HepG2 (cell line): ENCODE results near the gene MRFAP1. TPM values are rescaled to one million over a fixed set of nuclear protein-coding genes. Genes with fewer than 3 reads are reported as not detected.

ENCODE experiments used
- AHR ChIP-seq: IDR thresholded peaks from 2 replicates; pipeline ENCODE4 v1.6.1; 2018; ENCODE audit warnings: missing genetic modification reagents, missing compliant biosample characterization
- PHF8 ChIP-seq: sonication (generic); formaldehyde crosslinking; IDR thresholded peaks from 2 replicates; pipeline ENCODE4 v1.5.0; 2020; ENCODE audit warnings: missing genetic modification reagents
- RXRB ChIP-seq: IDR thresholded peaks from 2 replicates; pipeline ENCODE4 v1.6.1; 2016; ENCODE audit warnings: borderline replicate concordance, missing genetic modification reagents, missing compliant biosample characterization
- STAG1 ChIP-seq: sonication (generic); formaldehyde crosslinking; IDR thresholded peaks from 2 replicates; pipeline ENCODE4 v1.4.0; 2020; ENCODE audit warnings: missing genetic modification reagents
- TOE1 ChIP-seq: sonication (generic); formaldehyde crosslinking; IDR thresholded peaks from 2 replicates; pipeline ENCODE4 v1.4.0; 2020; ENCODE audit warnings: mild to moderate bottlenecking, missing genetic modification reagents
- TSC22D2 ChIP-seq: sonication (generic); formaldehyde crosslinking; IDR thresholded peaks from 2 replicates; pipeline ENCODE4 v1.5.1; 2020; ENCODE audit warnings: missing genetic modification reagents, mild to moderate bottlenecking, borderline replicate concordance
- ZNF589 ChIP-seq: sonication (generic); formaldehyde crosslinking; conservative IDR thresholded peaks from 2 replicates; pipeline ENCODE4 v1.8.0; 2022; ENCODE audit warnings: mild to moderate bottlenecking, moderate library complexity, missing genetic modification reagents
- ZNF761 ChIP-seq: sonication (generic); formaldehyde crosslinking; conservative IDR thresholded peaks from 2 replicates; pipeline ENCODE4 v1.4.0; 2020; ENCODE audit warnings: mild to moderate bottlenecking, missing genetic modification reagents
- polyA plus RNA-seq, 8 experiments: library from polyadenylated mRNA; depleted of rRNA in 3 of 8; stranded (reverse) in 7 of 8; unstranded in 1 of 8; fragments of >200 nt; fragmentation: Illumina TruSeq in 4 of 8; extraction: Trizol in 4 of 8; gene quantifications; 2 replicates each; pipeline versions ENCODE4 v1.2.1 to v1.2.3, GENCODE V29; 2011 to 2016; ENCODE audit warnings: low read depth in 4 of 8, missing spikeins in 1 of 8, mixed read lengths in 1 of 8; ENCODE audit not compliant: insufficient read depth in 1 of 8
- total RNA-seq, 5 experiments: library from RNA; depleted of rRNA; stranded (reverse); fragments of >200 nt; fragmentation: Illumina TruSeq; extraction: Trizol; gene quantifications; 2 replicates each; pipeline ENCODE4 v1.2.3, GENCODE V29; 2016; ENCODE audit warnings: low read depth in 1 of 5
- TF ChIP-seq, protein P1 (sequence below): sonication (generic); formaldehyde crosslinking; IDR thresholded peaks from 2 replicates; pipeline ENCODE4 v1.5.1; 2020; ENCODE audit warnings: mild to moderate bottlenecking, missing genetic modification reagents, moderate library complexity
- TF ChIP-seq, protein P2 (sequence below): sonication (generic); formaldehyde crosslinking; IDR thresholded peaks from 2 replicates; pipeline ENCODE4 v1.8.1; 2023; ENCODE audit warnings: mild to moderate bottlenecking, missing genetic modification reagents, borderline replicate concordance
- TF ChIP-seq, protein P3 (sequence below): sonication (generic); formaldehyde crosslinking; IDR thresholded peaks from 2 replicates; pipeline ENCODE4 v1.5.1; 2020; ENCODE audit warnings: mild to moderate bottlenecking, moderate library complexity, missing genetic modification reagents

The MRFAP1 gene
- total and polyA plus RNA-seq, 2 of the 13 experiments (the other 11 are each of a cell fraction or from before 2014, with no cell fraction given): 112 to 158 TPM

DNA sequence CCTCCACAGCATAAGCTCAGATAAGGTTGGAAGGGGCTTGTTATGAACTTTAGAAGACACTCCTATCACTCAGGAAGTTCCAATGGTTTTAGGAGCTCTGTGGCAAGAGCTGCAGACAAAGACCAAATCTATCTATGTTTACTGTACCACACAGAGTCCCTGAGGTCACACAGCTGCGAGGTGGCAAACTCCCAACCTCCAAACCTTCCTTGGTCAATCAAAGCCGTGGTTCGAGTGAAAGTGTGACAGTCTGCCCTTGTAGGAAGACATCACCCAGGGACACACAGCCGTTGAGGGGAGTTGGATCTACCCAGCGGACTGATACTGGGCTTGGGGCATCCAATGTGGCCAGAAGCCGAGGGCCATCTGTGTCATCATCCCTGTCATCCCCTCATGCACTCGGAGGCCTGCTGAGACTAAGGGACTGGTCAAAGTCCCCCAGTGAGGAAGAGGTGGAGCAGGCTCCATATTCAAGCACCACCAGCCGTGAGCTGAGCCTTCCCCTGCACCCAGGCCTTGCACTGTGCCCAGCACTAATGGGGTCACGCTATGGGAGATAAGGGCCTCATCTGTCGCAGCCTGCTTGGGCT is 38.7 kb upstream of the MRFAP1 start (continued):
- TF ChIP-seq, protein P1, sequence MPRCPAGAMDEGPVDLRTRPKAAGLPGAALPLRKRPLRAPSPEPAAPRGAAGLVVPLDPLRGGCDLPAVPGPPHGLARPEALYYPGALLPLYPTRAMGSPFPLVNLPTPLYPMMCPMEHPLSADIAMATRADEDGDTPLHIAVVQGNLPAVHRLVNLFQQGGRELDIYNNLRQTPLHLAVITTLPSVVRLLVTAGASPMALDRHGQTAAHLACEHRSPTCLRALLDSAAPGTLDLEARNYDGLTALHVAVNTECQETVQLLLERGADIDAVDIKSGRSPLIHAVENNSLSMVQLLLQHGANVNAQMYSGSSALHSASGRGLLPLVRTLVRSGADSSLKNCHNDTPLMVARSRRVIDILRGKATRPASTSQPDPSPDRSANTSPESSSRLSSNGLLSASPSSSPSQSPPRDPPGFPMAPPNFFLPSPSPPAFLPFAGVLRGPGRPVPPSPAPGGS: no peak
- TF ChIP-seq, protein P2, sequence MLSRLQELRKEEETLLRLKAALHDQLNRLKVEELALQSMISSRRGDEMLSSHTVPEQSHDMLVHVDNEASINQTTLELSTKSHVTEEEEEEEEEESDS: no peak
- TF ChIP-seq AHR (CRISPR knock-in tag): no peak
- no peak for TF ChIP-seq STAG1 (CRISPR knock-in tag)
- TF ChIP-seq, protein P3, sequence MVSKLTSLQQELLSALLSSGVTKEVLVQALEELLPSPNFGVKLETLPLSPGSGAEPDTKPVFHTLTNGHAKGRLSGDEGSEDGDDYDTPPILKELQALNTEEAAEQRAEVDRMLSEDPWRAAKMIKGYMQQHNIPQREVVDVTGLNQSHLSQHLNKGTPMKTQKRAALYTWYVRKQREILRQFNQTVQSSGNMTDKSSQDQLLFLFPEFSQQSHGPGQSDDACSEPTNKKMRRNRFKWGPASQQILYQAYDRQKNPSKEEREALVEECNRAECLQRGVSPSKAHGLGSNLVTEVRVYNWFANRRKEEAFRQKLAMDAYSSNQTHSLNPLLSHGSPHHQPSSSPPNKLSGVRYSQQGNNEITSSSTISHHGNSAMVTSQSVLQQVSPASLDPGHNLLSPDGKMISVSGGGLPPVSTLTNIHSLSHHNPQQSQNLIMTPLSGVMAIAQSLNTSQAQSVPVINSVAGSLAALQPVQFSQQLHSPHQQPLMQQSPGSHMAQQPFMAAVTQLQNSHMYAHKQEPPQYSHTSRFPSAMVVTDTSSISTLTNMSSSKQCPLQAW (CRISPR knock-in tag): 0 out of 2 replicates have a peak, but pooled peaks have one; percentile 24
- no peak for TF ChIP-seq ZNF761 (CRISPR knock-in tag)
- TF ChIP-seq TSC22D2 (CRISPR knock-in tag): no peak
- peak; percentile 34; the same call in 1 of the 2 replicates for TF ChIP-seq RXRB (CRISPR knock-in tag)
- TF ChIP-seq TOE1 (CRISPR knock-in tag): no peak
- TF ChIP-seq PHF8 (CRISPR knock-in tag): 0 out of 2 replicates have a peak, but pooled peaks have one; percentile 20
- no peak for TF ChIP-seq ZNF589 (CRISPR knock-in tag)
